A673 (cell line): ENCODE measurements around the gene SLC2A14. TPM values are rescaled to one million over a fixed set of nuclear protein-coding genes. Genes with fewer than 3 reads are reported as not detected.
"Not testable (repeated sequence)": the region's sequence is repeated elsewhere in the genome, so short reads cannot be mapped to it uniquely, and the experiment has no call there.

Source experiments
- BruUV-seq: library from RNA; stranded (reverse); fragments of 400-500 nt; replicated peaks from 2 replicates; lab custom pipeline; 2021; lab: Mats Ljungman, UMichigan
- CTCF ChIA-PET: fragments of 300-600 bp; sonication (Branson Sonifier 250); formaldehyde crosslinking; loops from one replicate; lab custom pipeline; 2022; ENCODE audit warnings: antibody characterized with exemption; lab: Charles Lee
- POLR2A ChIA-PET: fragments of 300-600 bp; sonication (Branson Sonifier 250); formaldehyde crosslinking; loops from one replicate; lab custom pipeline; 2022; ENCODE audit warnings: antibody characterized with exemption; ENCODE audit not compliant: low non-redundant PET; lab: Charles Lee
- DNase-seq: peaks from one replicate; pipeline ENCODE4 v3.0.0-alpha.2; 2015; ENCODE audit warnings: low spot score
- H3K27ac ChIP-seq: fragments of 200-600 bp; sonication (generic); 2 replicates; pipeline ENCODE4 v1.5.1; 2016; ENCODE audit warnings: mixed run types, low read depth, mild to moderate bottlenecking, mixed read lengths, antibody characterized with exemption, low read length; ENCODE audit not compliant: poor library complexity, severe bottlenecking
- H3K27me3 ChIP-seq: fragments of 200-600 bp; sonication (generic); replicated peaks from 2 replicates; pipeline ENCODE4 v1.6.1; 2017; ENCODE audit warnings: mixed run types, low read depth, mild to moderate bottlenecking, mixed read lengths, antibody characterized with exemption, low read length; ENCODE audit not compliant: insufficient read depth, poor library complexity
- H3K36me3 ChIP-seq: fragments of 200-600 bp; sonication (generic); 2 replicates; pipeline ENCODE4 v1.6.1; 2016; ENCODE audit warnings: mixed run types, mild to moderate bottlenecking, mixed read lengths, antibody characterized with exemption, low read length; ENCODE audit not compliant: insufficient read depth, poor library complexity, severe bottlenecking
- H3K4me1 ChIP-seq: fragments of 200-600 bp; sonication (generic); 2 replicates; pipeline ENCODE4 v1.6.1; 2017; ENCODE audit warnings: mixed run types, mild to moderate bottlenecking, mixed read lengths, antibody characterized with exemption, low read length; ENCODE audit not compliant: insufficient read depth, poor library complexity, severe bottlenecking
- H3K4me3 ChIP-seq: fragments of 200-600 bp; sonication (generic); 2 replicates; pipeline ENCODE4 v1.5.1; 2016; ENCODE audit warnings: low read depth, mixed run types, mild to moderate bottlenecking, mixed read lengths, low read length; ENCODE audit not compliant: poor library complexity, severe bottlenecking
- H3K9me3 ChIP-seq: fragments of 200-600 bp; sonication (generic); 2 replicates; pipeline ENCODE4 v1.6.1; 2016; ENCODE audit warnings: mixed run types, low read depth, mild to moderate bottlenecking, mixed read lengths, antibody characterized with exemption, low read length; ENCODE audit not compliant: poor library complexity, severe bottlenecking
- CTCF ChIP-seq: fragments of 300-800, 200-600 bp; sonication (generic); conservative IDR thresholded peaks from 2 replicates; pipeline ENCODE4 v1.5.1; 2017; ENCODE audit warnings: low read depth, mild to moderate bottlenecking, antibody characterized with exemption, low read length, moderate library complexity, mixed read lengths
- EZH2 ChIP-seq: fragments of 200-600 bp; sonication (generic); IDR thresholded peaks from 2 replicates; pipeline ENCODE4 v1.6.1; 2017; ENCODE audit warnings: borderline replicate concordance, low read depth, mild to moderate bottlenecking, mixed read lengths, antibody characterized with exemption, low read length; ENCODE audit not compliant: poor library complexity, severe bottlenecking
- intact Hi-C: fragments of 100-400 bp; cut with micrococcal nuclease; formaldehyde crosslinking; loops from one replicate; pipeline ENCODE4 v1.10.0; 2022; ENCODE audit not compliant: unreplicated experiment
- total RNA-seq: library from RNA; stranded (reverse); gene quantifications from 2 replicates; pipeline ENCODE4 v1.2.3, GENCODE V29; 2021

SLC2A14 gene
- total RNA-seq, 1 experiment from 2014 or later = 0.09 TPM

DNA sequence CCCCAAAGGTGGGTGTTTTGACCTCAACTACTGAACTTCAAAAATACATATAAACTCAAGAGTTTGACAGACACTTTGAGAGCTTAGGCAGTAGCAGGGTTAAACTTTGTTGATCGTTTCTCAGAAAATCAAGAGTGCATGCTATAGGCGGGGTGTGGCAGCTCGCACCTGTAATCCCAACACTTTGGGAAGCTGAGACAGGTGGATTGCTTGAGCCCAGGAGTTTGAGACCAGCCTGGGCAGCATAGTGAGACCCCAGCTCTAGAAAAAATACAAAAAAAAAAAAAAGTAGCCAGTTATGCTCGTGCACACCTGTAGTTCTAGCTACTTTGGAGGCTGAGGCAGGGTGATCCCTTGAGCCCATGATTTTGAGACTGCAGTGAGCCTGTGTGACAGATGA, 71.3 kb downstream of the SLC2A14 start:
- H3K27me3 ChIP-seq = no peaks in the 10 kb centered on the region
- H3K4me1 ChIP-seq = no peaks in the 10 kb centered on the region
- DNase-seq = no peak
- no peak overlapping the region for H3K4me3 ChIP-seq
- no peak overlapping the region for H3K27ac ChIP-seq
- no peaks in the 10 kb centered on the region for H3K9me3 ChIP-seq
- ChIA-PET CTCF (interaction anchor here (0.6 kb wide), 2 partner anchors 426 to 1132 kb away, joined by 4 read pairs; partner anchors contain the start of gene FAM90A1), POLR2A (no interaction called here)
- TF ChIP-seq CTCF (no peak), EZH2 (no peak)
- H3K36me3 ChIP-seq = no peaks in the 10 kb centered on the region
- no TSS peak for BruUV-seq
- intact Hi-C loops = no loop called here

GRCh38 chr12:7798750-7799308, 73.9 kb downstream of the SLC2A14 start:
- H3K27ac ChIP-seq, POLR2A ChIA-PET, H3K27me3 ChIP-seq, DNase-seq, CTCF ChIA-PET, H3K36me3 ChIP-seq, H3K4me1 ChIP-seq, H3K9me3 ChIP-seq, intact Hi-C loops, H3K4me3 ChIP-seq, BruUV-seq: not testable (repeated sequence)

DNA sequence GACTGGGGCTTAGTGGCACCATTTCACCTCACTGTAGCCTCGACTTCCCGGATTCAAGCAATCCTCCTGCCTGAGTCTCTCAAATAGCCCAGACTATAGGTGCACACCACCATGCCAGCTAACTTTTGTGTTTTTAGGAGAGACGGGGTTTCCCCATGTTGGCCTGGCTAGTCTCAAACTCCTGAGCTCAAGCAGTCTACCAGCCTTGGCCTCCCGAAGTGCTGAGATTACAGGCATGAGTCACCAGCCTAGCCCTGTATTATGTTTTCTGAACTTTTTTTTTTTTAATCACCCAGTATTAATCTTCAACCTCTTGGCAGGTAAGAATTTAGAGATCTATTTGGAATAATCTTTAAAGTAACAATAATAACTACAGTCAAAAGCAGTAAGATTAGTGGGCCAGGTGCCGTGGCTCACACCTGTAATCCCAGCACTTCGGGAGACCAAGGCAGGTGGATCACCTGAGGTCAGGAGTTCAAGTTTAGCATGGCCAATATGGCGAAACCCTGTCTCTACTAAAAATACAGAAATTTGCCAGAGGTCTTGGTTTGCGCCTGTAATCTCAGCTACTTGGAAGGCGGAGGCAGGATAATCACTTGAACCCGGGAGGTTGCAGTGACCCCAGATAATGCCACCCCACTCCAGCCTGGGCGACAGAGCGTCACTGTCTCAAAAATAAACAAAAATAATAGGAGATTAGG, 74.9 kb downstream of the SLC2A14 start:
- no peaks in the 10 kb centered on the region for H3K27me3 ChIP-seq

GRCh38 chr12:7797269-7797668, 75.4 kb downstream of the SLC2A14 start:
- intact Hi-C loops, H3K36me3 ChIP-seq, H3K4me1 ChIP-seq, DNase-seq, H3K9me3 ChIP-seq, H3K27ac ChIP-seq, H3K4me3 ChIP-seq, H3K27me3 ChIP-seq, BruUV-seq, CTCF ChIA-PET: not testable (repeated sequence)
- POLR2A ChIA-PET = interaction anchor here (0.6 kb wide), 1 partner anchor 166 kb away, joined by 3 read pairs; no protein-coding TSS in a partner anchor

More for the DNA sequence above, 74.9 kb downstream of the SLC2A14 start:
- peak; percentile 12 for DNase-seq
- intact Hi-C loops = no loop called here
- no peak overlapping the region for H3K27ac ChIP-seq
- H3K9me3 ChIP-seq = no peaks in the 10 kb centered on the region
- no peaks in the 10 kb centered on the region for H3K4me1 ChIP-seq
- ChIA-PET CTCF (no interaction called here), POLR2A (interaction anchor here (0.6 kb wide), 1 partner anchor 167 kb away, joined by 3 read pairs; no protein-coding TSS in a partner anchor)
- H3K36me3 ChIP-seq = no peaks in the 10 kb centered on the region
- H3K4me3 ChIP-seq = no peak overlapping the region
- no TSS peak for BruUV-seq
- TF ChIP-seq CTCF (no peak), EZH2 (no peak)
